Tibial nerve (tissue), 4 donors: ENCODE measurements around the gene CDH4.

Experiments used
- EP300 ChIP-seq, 2 donors: sonication (generic); formaldehyde crosslinking; IDR thresholded peaks; one replicate each; pipeline ENCODE4 v1.6.1; 2017; ENCODE audit warnings: antibody characterized with exemption in 2 of 2, mild to moderate bottlenecking in 1 of 2
- POLR2A ChIP-seq, 2 donors: fragments of 450-650 bp; IDR thresholded peaks; one replicate each; pipeline ENCODE4 v1.6.1; 2017; ENCODE audit warnings: antibody characterized with exemption in 2 of 2, mild to moderate bottlenecking in 2 of 2, moderate library complexity in 2 of 2
- TF ChIP-seq, protein P1 (sequence below), 5 experiments: fragments of 200-600 bp in 3 of 5; fragments of 450-650 bp in 2 of 5; sonication (generic) in 3 of 5; IDR thresholded peaks; one replicate each; pipeline ENCODE4 v1.5.1; 2016 to 2019; ENCODE audit warnings: antibody characterized with exemption in 5 of 5, mild to moderate bottlenecking in 3 of 5, moderate library complexity in 2 of 5

DNA sequence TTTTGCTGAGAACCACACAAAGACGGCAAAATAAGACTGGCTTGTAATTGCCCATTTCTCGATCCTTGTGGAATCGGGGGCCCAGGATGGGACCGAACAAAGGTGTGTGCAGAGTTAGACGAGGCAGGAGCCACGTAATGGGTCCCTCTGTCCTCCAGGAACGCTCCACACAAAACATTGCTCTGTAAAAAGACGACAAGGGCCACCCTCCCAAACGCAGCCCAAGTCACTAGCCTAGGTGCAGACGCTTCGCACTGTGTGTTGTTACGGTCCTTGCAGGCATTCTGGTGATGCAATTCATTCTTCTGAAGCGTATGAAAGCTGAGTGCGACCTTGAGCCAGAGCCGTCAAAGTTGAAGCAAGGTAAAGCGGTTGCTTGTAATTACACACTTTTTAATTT, 450.2 kb downstream of the CDH4 start:
- TF ChIP-seq, protein P1, sequence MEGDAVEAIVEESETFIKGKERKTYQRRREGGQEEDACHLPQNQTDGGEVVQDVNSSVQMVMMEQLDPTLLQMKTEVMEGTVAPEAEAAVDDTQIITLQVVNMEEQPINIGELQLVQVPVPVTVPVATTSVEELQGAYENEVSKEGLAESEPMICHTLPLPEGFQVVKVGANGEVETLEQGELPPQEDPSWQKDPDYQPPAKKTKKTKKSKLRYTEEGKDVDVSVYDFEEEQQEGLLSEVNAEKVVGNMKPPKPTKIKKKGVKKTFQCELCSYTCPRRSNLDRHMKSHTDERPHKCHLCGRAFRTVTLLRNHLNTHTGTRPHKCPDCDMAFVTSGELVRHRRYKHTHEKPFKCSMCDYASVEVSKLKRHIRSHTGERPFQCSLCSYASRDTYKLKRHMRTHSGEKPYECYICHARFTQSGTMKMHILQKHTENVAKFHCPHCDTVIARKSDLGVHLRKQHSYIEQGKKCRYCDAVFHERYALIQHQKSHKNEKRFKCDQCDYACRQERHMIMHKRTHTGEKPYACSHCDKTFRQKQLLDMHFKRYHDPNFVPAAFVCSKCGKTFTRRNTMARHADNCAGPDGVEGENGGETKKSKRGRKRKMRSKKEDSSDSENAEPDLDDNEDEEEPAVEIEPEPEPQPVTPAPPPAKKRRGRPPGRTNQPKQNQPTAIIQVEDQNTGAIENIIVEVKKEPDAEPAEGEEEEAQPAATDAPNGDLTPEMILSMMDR (IDR thresholded peaks at IDR 0.05), result no peak
- TF ChIP-seq POLR2A (IDR thresholded peaks at IDR 0.05), result no peak
- no peak for TF ChIP-seq EP300 (IDR thresholded peaks at IDR 0.05)
